DLD1 (cell line): ENCODE data around the gene ZDHHC14.
"Not testable (repeated sequence)": the region's sequence is repeated elsewhere in the genome, so short reads cannot be mapped to it uniquely, and the experiment has no call there.

Experiments used
- in situ Hi-C: cut with HindIII; loops from 2 replicates; pipeline ENCODE4 v1.10.0; 2017; ENCODE audit warnings: low sequenced_read_pairs

Gene ZDHHC14

GRCh38 chr6:157380779-157381561 is at the start of gene ZDHHC14:
Gene ZDHHC14 (plus strand): TSS chr6:157381190.
- in situ Hi-C loops: no loop called here

DNA sequence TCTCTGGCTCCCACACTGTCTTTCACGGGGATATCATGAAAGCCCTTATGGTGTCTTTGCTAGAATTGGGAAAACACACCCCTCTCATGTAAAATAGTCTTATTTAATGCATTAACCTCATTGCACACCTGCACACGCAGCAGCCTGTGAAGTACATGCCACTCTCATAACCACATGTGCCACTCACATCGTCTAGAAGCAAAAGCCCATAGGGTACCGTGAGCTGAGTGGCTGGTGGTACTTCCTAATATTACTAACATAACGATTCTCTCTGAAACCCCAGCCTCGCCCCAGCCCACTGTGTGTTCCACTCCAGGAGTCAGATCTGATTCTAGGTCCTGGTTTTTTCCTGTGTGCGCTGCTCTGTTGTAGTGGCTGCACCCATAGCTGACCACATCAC is 48.2 kb upstream of the ZDHHC14 start:
- in situ Hi-C loops: no loop called here

- in situ Hi-C loops: no loop called here
These were observed 47.5 kb upstream of the ZDHHC14 start for GRCh38 chr6:157333537-157333936.

GRCh38 chr6:157333956-157334355 is 47.0 kb upstream of the ZDHHC14 start:
- in situ Hi-C loops: no loop called here

- in situ Hi-C loops: no loop called here
These were observed 45.2 kb upstream of the ZDHHC14 start for GRCh38 chr6:157335829-157336228.

GRCh38 chr6:157337276-157337675 is 43.7 kb upstream of the ZDHHC14 start:
- in situ Hi-C loops: not testable (repeated sequence)

DNA sequence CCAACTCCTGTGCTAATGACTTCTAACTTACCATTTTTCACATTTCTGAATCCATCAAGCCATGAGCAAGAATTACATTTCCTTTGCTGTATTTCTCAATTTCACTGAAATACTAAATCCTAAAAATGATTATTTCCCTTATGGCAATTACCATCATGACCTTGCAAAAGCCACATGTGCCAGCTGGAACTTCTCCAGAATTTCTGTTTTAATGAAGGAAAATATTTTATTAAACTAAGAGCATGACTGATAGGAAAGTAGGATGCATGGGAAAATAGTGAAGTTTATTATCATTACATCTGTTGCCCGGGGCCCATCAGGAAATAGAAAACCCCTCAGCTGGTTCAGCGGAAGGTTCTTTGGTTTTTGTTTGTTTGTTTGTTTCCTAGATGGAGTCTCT is 43.2 kb upstream of the ZDHHC14 start:
- in situ Hi-C loops: no loop called here

DNA sequence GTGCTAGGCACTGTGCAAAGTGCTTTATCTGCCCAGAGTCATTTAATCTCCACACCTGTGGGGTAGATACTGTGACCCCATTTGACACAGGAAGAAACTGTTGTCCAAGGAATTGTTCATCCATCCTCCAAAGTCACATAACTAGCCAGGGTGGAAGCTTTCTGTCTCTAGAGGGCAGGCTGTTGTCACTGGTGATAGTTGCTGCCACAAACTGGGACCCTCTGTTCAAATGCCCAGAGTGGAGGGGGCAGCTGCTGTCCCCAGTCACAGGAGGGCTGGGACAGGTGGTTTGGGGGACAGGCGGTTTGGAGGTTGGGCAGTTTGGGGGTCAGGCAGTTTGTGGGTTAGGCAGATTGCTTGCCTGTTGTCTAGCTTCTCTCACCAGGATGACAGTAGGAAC is 41.6 kb upstream of the ZDHHC14 start:
- in situ Hi-C loops: no loop called here

- in situ Hi-C loops: no loop called here
These were observed 37.3 kb upstream of the ZDHHC14 start for GRCh38 chr6:157343732-157344131.

GRCh38 chr6:157346373-157346772 is 34.6 kb upstream of the ZDHHC14 start:
- in situ Hi-C loops: no loop called here

DNA sequence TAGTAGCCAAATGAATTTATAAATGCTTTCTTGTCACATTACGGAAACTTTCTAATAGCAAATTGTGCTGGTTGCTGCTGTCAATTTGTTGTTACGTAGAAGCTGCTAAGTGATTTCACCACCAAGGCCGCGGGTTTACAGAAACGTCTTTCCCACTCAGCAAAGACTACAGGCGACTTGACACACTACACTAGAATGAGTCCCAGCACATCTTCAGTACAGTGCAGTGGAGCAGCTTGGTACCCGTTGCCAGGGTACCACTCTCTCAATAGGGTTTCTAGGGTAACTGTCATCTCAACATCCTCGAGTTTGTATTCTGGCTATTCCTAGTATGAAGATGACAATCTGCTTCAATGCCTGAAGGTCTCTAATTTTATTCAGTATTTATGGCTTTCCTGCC is 22.7 kb upstream of the ZDHHC14 start:
- in situ Hi-C loops: no loop called here

- in situ Hi-C loops: no loop called here
These were observed 19.1 kb upstream of the ZDHHC14 start for GRCh38 chr6:157361886-157362285.

DNA sequence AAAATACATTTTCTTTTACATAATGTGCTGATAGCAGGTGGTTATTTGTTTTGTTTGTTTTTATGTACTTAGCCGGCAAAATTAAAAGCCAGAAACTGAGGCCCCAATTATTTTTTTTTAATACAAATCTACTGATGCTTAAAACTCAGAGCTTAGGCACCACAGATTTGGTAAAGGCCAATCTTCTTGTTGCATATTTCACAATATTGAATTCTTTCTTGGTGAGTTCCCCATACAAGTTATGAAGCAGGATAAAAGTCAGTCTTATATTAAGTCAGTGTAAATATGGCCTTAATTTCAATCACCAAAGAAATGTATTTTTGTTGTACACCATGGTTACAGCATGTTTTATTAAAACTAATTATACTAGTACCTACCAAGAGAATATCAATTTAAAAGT is 16.3 kb upstream of the ZDHHC14 start:
- in situ Hi-C loops: no loop called here

DNA sequence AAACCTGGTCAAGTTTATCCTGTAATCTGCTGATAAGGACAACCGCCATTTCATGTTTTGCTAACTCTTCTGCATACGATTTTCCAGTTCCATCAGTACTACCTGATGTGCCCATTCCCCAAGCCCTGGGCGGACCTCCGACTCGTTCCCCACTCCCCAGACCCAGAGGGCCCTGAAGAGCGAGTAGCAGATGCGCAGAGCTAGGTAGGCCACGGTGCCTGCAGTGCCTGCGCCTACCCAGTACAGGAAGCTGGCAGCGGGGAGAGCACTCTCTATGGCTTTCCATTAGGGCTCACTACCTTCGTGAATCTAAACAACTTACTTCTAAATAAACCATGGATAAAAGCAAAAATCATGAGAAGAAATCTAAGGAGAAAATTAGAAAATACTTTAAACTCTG is 14.3 kb upstream of the ZDHHC14 start:
- in situ Hi-C loops: no loop called here

- in situ Hi-C loops: no loop called here
These were observed 12.5 kb upstream of the ZDHHC14 start for GRCh38 chr6:157368359-157369049.

GRCh38 chr6:157370755-157371154 is 10.2 kb upstream of the ZDHHC14 start:
- in situ Hi-C loops: no loop called here

GRCh38 chr6:157372501-157373280 is 8.3 kb upstream of the ZDHHC14 start:
- in situ Hi-C loops: no loop called here

GRCh38 chr6:157374889-157375443 is 6.0 kb upstream of the ZDHHC14 start:
- in situ Hi-C loops: no loop called here

DNA sequence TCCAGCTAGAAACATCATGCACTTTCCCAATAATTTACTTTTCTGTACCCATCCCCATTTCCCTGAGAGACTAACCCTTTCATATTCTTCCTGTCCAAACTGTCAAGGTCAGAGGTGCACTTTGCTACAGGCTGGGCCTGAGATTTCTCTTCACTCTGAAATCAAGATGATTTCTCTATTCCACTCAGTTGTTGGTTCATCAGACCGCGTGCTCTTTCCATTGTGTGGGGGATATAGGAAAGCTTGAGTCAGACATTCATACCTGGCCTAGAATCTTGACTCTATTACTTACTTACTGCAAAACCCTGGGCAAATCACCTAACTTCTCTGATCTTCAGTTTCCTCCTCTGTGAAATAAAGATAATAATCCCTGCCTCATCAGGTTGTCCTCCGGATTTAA is 4.7 kb upstream of the ZDHHC14 start:
- in situ Hi-C loops: no loop called here

GRCh38 chr6:157376706-157377230 is 4.2 kb upstream of the ZDHHC14 start:
- in situ Hi-C loops: no loop called here
